NT2/D1 (cell line): Measurements from ENCODE around the gene FOXP3.

Experiments used
- SUZ12 ChIP-seq: IDR thresholded peaks from 2 replicates; pipeline ENCODE4 v1.6.1; 2011; ENCODE audit not compliant: insufficient read length, insufficient read depth; ENCODE audit errors: extremely low read depth
- YY1 ChIP-seq: IDR thresholded peaks from 2 replicates; pipeline ENCODE4 v1.6.1; 2011; ENCODE audit not compliant: insufficient read length, insufficient read depth

GRCh38 chrX:49238735-49239134 is 25.8 kb downstream of the FOXP3 start:
- no peak for TF ChIP-seq YY1
- no peak for TF ChIP-seq SUZ12
